ENCODE results near the gene DTNA. TPM values are rescaled to one million over a fixed set of nuclear protein-coding genes. Genes with fewer than 3 reads are reported as not detected.
"Not testable (repeated sequence)": the region's sequence is repeated elsewhere in the genome, so short reads cannot be mapped to it uniquely, and the experiment has no call there.

Gene DTNA
- total RNA-seq, 2 experiments from 2014 or later = 0.48 to 0.53 TPM

DNA sequence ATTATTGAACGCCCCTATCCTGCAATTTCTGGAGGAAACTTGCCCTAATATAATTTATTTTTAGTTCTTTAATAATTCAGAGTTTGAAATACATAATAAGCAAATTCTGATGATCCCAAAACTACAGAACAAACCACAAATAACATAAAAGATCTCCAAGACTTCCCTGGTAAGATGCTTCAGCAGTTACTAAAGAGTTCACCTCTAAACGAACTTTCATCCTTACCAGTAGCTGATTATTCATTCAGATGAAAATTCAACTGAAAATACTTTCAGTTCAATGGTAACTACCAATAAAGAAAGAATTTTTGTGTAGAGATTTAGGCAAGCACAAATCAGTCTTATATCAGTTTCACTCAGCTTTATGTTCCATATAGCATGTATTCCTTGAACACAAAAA is 201.0 kb downstream of the DTNA start:
- DNase-seq (no peak), ATAC-seq (no peak)
- H3K27ac Mint-ChIP-seq = no peak overlapping the region
- H3K27me3 Mint-ChIP-seq = peaks cover 3% of the 10 kb centered on the region
- H3K4me3 Mint-ChIP-seq = no peak overlapping the region
- ChIA-PET CTCF (interaction anchor here (0.7 to 1.8 kb wide), 2 partner anchors 75 to 249 kb away, joined by 3 to 4 read pairs; no protein-coding TSS in a partner anchor), POLR2A (no interaction called here)
- intact Hi-C loops (cut with DNase I, micrococcal nuclease) = no loop called here
- H3K9me3 Mint-ChIP-seq (ENCODE audit: low read depth) = peaks cover 11% of the 10 kb centered on the region
- peaks cover 6% of the 10 kb centered on the region for H3K36me3 Mint-ChIP-seq (ENCODE audit: low read depth)
- H3K4me1 Mint-ChIP-seq = peaks cover 15% of the 10 kb centered on the region

DNA sequence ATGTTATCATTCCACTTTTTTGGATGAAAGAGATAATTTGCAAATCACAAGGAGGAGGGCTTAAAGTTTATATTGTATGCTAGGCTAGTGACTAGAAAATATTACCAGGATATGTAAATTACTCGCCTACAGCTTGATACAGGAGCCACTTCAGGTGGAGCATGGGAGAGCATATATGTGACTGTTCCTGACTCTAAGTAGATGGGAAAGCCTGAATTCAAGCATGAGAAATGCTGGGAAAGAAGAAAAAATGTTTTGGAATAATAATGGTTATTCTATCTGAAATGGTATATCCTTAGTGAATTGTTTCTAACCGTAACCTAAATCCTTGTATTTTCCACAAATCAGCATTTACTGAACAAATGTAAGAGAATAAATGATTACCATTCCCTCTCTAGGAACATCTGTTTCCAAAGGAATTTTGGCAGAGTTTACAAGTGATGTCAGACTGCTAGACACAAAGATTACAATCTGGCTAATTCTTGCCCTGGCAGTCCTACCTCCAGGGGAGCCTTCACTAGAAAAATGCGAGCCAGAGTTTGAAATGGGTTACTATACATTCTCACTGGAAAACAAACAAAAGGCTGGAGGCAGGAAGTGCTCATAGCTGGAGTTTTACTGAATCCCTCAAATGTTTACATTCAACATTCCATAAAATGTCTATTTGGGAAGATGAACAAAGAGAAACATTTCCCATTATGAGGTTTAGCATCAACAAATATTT is 201.7 kb downstream of the DTNA start:
- no peak overlapping the region for H3K27ac Mint-ChIP-seq
- ATAC-seq (no peak), DNase-seq (no peak)
- intact Hi-C loops (cut with DNase I, micrococcal nuclease) = no loop called here
- no peak overlapping the region for H3K4me3 Mint-ChIP-seq
- POLR2A ChIA-PET = no interaction called here
- peaks cover 5% of the 10 kb centered on the region for H3K36me3 Mint-ChIP-seq (ENCODE audit: low read depth)
- peaks cover 13% of the 10 kb centered on the region for H3K4me1 Mint-ChIP-seq
- CTCF ChIA-PET = interaction anchor here (0.7 kb wide), 1 partner anchor 74 kb away, joined by 3 read pairs; no protein-coding TSS in a partner anchor
- H3K9me3 Mint-ChIP-seq (ENCODE audit: low read depth) = peaks cover 7% of the 10 kb centered on the region
- peaks cover 3% of the 10 kb centered on the region for H3K27me3 Mint-ChIP-seq

DNA sequence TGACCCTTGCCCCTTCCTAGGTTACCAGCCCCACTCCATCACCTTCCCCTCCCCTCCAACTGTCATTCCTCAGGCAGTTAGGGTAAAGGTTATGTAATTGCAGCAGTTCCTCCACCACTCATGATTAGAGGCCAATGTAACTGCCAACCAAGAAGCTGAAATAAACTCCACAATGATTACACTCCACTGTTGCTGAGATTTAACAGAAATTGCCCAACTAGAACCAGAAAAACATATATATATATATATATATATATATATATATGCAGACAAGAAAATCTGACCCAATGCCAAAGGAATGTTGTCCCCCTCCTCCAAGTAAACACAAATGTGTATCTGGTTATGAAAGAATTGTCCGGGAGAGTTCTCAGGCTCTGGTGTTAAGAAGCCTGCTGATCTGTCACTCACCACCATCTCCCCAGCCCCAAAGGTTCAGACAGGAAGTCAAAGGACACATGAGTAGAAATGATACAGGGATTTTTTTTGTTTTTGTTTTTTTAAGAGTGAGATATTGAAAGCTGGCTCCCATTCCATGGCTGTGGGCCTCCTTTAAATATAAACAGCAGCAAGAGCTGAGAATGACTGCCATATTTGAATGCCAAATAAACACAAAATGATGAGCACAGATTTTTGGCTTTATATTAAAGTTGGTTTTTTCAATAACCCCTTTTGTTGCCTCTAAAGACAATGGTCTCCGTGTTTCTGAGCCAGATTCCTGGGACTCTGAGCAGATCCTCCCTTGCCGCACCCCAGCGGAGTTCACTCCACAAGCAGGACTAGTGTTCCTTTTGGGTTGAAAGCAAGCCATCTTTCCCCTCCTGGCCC is 204.0 kb downstream of the DTNA start:
- CTCF ChIA-PET = no interaction called here
- Mint-ChIP-seq H3K4me3 (no peak overlapping the region), H3K4me1 (peaks cover 4% of the 10 kb centered on the region), H3K27ac (no peak overlapping the region), H3K36me3 (ENCODE audit: low read depth) (no peaks in the 10 kb centered on the region), H3K27me3 (peaks cover 3% of the 10 kb centered on the region), H3K9me3 (ENCODE audit: low read depth) (no peaks in the 10 kb centered on the region)
- DNase-seq (no peak), ATAC-seq (no peak)
- intact Hi-C loops (cut with DNase I, micrococcal nuclease) = no loop called here
- POLR2A ChIA-PET = no interaction called here

DNA sequence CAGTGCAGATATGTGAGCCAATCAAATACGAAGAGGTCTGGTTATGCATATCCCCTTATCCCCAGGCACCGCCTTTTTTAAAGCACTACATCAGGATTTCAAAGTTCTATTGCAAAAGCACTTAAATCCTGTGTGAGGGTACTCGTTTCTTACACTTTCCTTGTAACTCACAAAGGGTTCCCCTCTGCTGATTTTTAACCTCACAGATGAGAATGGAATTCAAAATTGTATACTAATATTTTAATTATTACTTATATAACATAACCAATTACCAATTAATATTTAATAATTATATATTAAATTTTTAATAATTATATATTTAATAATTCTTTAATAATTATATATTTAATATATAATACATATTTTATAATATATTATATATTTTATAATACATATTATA is 204.9 kb downstream of the DTNA start:
- H3K4me1 Mint-ChIP-seq = peaks cover 1% of the 10 kb centered on the region
- H3K36me3 Mint-ChIP-seq (ENCODE audit: low read depth) = no peaks in the 10 kb centered on the region
- ChIA-PET CTCF (no interaction called here), POLR2A (no interaction called here)
- no peak for ATAC-seq
- no peaks in the 10 kb centered on the region for H3K9me3 Mint-ChIP-seq (ENCODE audit: low read depth)
- H3K27me3 Mint-ChIP-seq = no peaks in the 10 kb centered on the region
- no peak for DNase-seq
- H3K4me3 Mint-ChIP-seq = no peak overlapping the region
- intact Hi-C loops (cut with DNase I, micrococcal nuclease) = no loop called here
- no peak overlapping the region for H3K27ac Mint-ChIP-seq

DNA sequence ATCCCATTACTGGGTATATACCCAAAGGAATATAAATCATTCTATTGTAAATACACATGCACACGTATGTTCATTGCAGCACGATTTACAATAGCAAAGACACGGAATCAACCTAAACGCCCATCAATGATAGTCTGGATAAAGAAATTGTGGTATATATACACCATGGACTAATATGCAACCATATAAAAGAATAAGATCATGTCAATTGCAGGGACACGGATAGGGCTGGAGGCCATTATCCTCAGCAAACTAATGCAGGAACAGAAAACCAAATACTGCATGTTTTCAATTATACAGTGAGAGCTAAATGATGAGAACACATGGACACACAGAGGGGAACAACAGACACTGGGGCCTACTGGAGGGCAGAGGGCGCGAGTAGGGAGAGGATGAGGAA is 206.4 kb downstream of the DTNA start:
- CTCF ChIA-PET; H3K4me1 Mint-ChIP-seq; H3K4me3 Mint-ChIP-seq; H3K27me3 Mint-ChIP-seq; H3K27ac Mint-ChIP-seq; H3K9me3 Mint-ChIP-seq (ENCODE audit: low read depth); DNase-seq; intact Hi-C loops (cut with DNase I, micrococcal nuclease); H3K36me3 Mint-ChIP-seq (ENCODE audit: low read depth); ATAC-seq; POLR2A ChIA-PET: not testable (repeated sequence)

DNA sequence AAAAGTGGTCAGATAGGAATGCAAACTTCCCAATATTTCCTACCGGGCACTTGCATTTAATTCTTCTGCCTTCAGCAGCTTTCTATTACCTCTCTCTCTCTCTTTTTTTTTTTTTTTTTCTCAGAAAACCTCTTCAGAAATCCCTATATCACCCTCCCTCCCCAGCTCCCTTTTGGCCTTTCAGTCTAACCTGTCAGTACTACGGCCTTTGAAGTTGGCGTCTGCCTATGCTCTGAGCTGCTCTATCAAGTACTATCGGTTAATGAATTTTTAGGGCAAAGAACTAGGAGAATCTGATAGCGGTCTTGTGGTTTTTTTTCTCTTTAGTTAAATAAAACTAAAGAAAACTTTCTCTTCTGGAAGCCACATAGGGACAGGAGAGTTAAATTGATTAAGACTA is 208.8 kb downstream of the DTNA start:
- Mint-ChIP-seq H3K4me3 (no peak overlapping the region), H3K4me1 (no peaks in the 10 kb centered on the region), H3K36me3 (ENCODE audit: low read depth) (no peaks in the 10 kb centered on the region), H3K9me3 (ENCODE audit: low read depth) (no peaks in the 10 kb centered on the region), H3K27ac (no peak overlapping the region), H3K27me3 (peaks cover 3% of the 10 kb centered on the region)
- intact Hi-C loops (cut with DNase I, micrococcal nuclease) = no loop called here
- no peak for ATAC-seq
- ChIA-PET POLR2A (no interaction called here), CTCF (interaction anchor here (0.6 kb wide), 1 partner anchor 307 kb away, joined by 3 read pairs; no protein-coding TSS in a partner anchor)
- DNase-seq = no peak

DNA sequence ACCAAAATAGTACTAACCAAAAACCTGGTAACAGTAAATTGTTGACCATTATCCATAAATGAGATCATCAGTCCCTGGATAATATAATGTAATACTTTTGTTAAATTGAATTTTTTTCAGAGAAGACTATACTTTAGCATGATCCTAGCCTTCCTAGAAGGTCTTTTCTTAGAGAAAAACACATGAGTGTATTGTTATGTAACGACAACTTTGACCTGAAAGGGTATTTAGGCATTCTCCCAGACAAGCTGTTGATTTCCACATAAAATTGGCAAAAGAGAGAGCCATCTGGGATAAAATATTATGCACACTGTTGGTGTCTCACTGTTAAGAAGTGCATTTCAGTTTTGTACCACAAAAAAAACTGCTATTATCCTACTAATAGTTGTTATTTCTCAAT is 211.1 kb downstream of the DTNA start:
- Mint-ChIP-seq H3K4me1 (no peaks in the 10 kb centered on the region), H3K27me3 (peaks cover 5% of the 10 kb centered on the region), H3K27ac (no peak overlapping the region), H3K9me3 (ENCODE audit: low read depth) (no peaks in the 10 kb centered on the region), H3K4me3 (no peak overlapping the region), H3K36me3 (ENCODE audit: low read depth) (no peaks in the 10 kb centered on the region)
- intact Hi-C loops (cut with DNase I, micrococcal nuclease) = no loop called here
- no peak for DNase-seq
- POLR2A ChIA-PET = no interaction called here
- no peak for ATAC-seq
- CTCF ChIA-PET = no interaction called here

DNA sequence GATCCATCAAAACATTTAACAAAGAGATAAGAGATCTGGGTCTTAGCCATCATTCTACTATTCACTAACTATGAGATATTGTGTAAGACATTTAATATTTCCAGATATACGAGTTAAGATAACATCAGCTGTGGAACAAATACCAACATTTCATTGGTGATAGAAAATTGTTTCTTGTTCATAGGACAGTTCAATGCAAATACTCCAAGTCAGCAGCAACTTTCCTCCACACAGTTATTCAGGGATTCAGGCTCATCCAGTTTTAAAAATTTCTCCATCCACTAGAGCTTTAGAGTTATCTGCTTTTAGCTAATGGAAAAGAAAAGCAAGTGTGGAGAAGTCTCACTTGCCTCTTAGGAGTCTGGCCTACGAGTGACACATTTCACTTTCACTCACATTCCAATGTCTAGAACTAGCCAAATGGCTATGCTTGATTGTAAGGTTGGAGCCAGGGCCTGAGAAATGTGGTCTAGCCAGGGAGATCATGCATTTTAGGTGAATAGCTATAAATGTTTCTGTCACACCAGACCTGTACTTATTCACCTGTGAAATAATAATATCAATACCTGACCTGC is 211.8 kb downstream of the DTNA start:
- POLR2A ChIA-PET = no interaction called here
- CTCF ChIA-PET = no interaction called here

DNA sequence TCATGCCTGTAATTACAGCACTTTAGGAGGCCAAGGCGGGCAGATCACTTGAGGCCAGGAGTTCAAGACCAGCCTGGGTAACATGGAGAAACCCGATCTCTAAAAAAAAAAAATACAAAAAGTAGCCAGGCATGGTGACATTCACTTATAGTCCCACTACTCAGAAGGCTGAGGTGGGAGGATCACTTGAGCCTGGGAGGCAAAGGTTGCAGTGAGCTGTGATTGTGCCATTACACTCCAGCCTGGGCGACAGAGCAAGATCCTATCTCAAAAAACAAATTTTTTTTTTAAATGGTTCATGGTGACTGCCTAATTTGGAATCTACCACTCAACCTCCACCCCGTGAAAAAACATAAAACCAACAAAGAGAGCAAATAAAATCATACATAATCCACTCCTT is 212.5 kb downstream of the DTNA start:
- H3K27ac Mint-ChIP-seq; POLR2A ChIA-PET; H3K9me3 Mint-ChIP-seq (ENCODE audit: low read depth); H3K36me3 Mint-ChIP-seq (ENCODE audit: low read depth); H3K27me3 Mint-ChIP-seq; ATAC-seq; CTCF ChIA-PET; H3K4me1 Mint-ChIP-seq; DNase-seq; H3K4me3 Mint-ChIP-seq; intact Hi-C loops (cut with DNase I, micrococcal nuclease): not testable (repeated sequence)

More for the DNA sequence above, 211.8 kb downstream of the DTNA start:
- DNase-seq (no peak), ATAC-seq (no peak)
- Mint-ChIP-seq H3K27ac (no peak overlapping the region), H3K4me1 (no peaks in the 10 kb centered on the region), H3K36me3 (ENCODE audit: low read depth) (no peaks in the 10 kb centered on the region), H3K4me3 (no peak overlapping the region), H3K9me3 (ENCODE audit: low read depth) (no peaks in the 10 kb centered on the region), H3K27me3 (peaks cover 5% of the 10 kb centered on the region)
- intact Hi-C loops (cut with DNase I, micrococcal nuclease) = no loop called here

DNA sequence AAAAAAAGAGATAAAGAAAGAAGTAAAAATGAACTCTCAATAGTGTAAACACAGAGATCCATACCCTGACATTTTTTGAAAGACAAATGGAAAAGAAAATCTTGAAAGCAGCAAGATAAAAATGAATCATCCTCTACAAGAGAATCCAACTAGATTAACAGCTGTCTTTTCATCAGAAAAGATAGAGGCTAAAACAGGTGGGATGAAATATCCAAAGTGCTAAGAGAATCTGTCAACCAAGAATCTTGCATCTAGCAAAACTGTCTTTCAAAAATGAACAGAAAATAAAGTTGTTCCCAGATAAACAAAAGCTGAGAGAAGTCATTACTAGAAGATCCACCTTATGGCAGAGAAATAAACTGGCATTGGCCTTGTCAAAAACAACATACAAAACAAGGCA is 213.8 kb downstream of the DTNA start:
- intact Hi-C loops (cut with DNase I, micrococcal nuclease) = no loop called here
- Mint-ChIP-seq H3K4me1 (no peaks in the 10 kb centered on the region), H3K27me3 (peaks cover 5% of the 10 kb centered on the region), H3K27ac (no peak overlapping the region), H3K36me3 (ENCODE audit: low read depth) (no peaks in the 10 kb centered on the region), H3K9me3 (ENCODE audit: low read depth) (no peaks in the 10 kb centered on the region), H3K4me3 (no peak overlapping the region)
- DNase-seq = no peak
- CTCF ChIA-PET = interaction anchor here (1.1 kb wide), 1 partner anchor 10 kb away, joined by 3 read pairs; no protein-coding TSS in a partner anchor
- no peak for ATAC-seq
- POLR2A ChIA-PET = no interaction called here

DNA sequence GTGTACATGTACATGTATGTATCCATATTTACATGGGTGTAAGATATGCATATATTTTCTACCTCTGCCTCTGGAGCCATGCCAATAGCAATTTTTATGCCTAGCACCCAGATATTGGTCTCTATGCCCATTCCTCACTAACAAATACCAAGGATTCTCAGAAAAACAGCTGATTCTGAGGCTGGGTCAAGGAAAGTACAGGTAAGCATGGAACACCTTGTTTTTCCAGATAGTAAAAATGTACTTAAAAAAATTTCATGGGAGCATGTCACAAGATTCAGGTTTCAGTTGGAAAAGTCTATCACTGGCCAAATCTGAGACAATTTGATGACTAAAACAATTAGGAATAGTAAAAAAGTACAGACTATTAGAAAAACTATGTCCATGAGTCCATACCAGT is 216.6 kb downstream of the DTNA start:
- intact Hi-C loops (cut with DNase I, micrococcal nuclease) = no loop called here
- H3K4me1 Mint-ChIP-seq = no peaks in the 10 kb centered on the region
- CTCF ChIA-PET = no interaction called here
- H3K36me3 Mint-ChIP-seq (ENCODE audit: low read depth) = no peaks in the 10 kb centered on the region
- POLR2A ChIA-PET = no interaction called here
- H3K9me3 Mint-ChIP-seq (ENCODE audit: low read depth) = no peaks in the 10 kb centered on the region
- peaks cover 2% of the 10 kb centered on the region for H3K27me3 Mint-ChIP-seq
- ATAC-seq (no peak), DNase-seq (no peak)
- no peak overlapping the region for H3K27ac Mint-ChIP-seq
- no peak overlapping the region for H3K4me3 Mint-ChIP-seq
